Measurements from ENCODE around the gene USP32. TPM values are rescaled to one million over a fixed set of nuclear protein-coding genes. Genes with fewer than 3 reads are reported as not detected.

The USP32 gene
- total RNA-seq, 1 donor from 2014 or later = 59.6 TPM

GRCh38 chr17:60371416-60371815 is 20.5 kb downstream of the USP32 start:
- peaks cover 5% of the 10 kb centered on the region for H3K4me1 Mint-ChIP-seq (ENCODE audit: low read depth, unreplicated experiment)
- H3K4me3 Mint-ChIP-seq (ENCODE audit: unreplicated experiment) = no peak overlapping the region
- H3K36me3 Mint-ChIP-seq (ENCODE audit: unreplicated experiment) = no peaks in the 10 kb centered on the region
- no peak for DNase-seq
- H3K9me3 Mint-ChIP-seq (ENCODE audit: unreplicated experiment) = no peaks in the 10 kb centered on the region
- no peak for TF ChIP-seq CTCF (IDR thresholded peaks at IDR 0.05; ENCODE audit: partially characterized antibody, unreplicated experiment)
- H3K27me3 Mint-ChIP-seq (ENCODE audit: unreplicated experiment) = no peaks in the 10 kb centered on the region
- H3K27ac Mint-ChIP-seq (ENCODE audit: unreplicated experiment) = no peak overlapping the region

GRCh38 chr17:60369727-60370126 is 22.2 kb downstream of the USP32 start:
- no peaks in the 10 kb centered on the region for H3K9me3 Mint-ChIP-seq (ENCODE audit: unreplicated experiment)
- no peak overlapping the region for H3K27ac Mint-ChIP-seq (ENCODE audit: unreplicated experiment)
- no peak for TF ChIP-seq CTCF (IDR thresholded peaks at IDR 0.05; ENCODE audit: partially characterized antibody, unreplicated experiment)
- DNase-seq = no peak
- H3K36me3 Mint-ChIP-seq (ENCODE audit: unreplicated experiment) = no peaks in the 10 kb centered on the region
- H3K4me3 Mint-ChIP-seq (ENCODE audit: unreplicated experiment) = no peak overlapping the region
- H3K27me3 Mint-ChIP-seq (ENCODE audit: unreplicated experiment) = no peaks in the 10 kb centered on the region
- H3K4me1 Mint-ChIP-seq (ENCODE audit: low read depth, unreplicated experiment) = peaks cover 5% of the 10 kb centered on the region

GRCh38 chr17:60363700-60364405 is 28.1 kb downstream of the USP32 start:
- no peaks in the 10 kb centered on the region for H3K36me3 Mint-ChIP-seq (ENCODE audit: unreplicated experiment)
- TF ChIP-seq CTCF (IDR thresholded peaks at IDR 0.05; ENCODE audit: partially characterized antibody, unreplicated experiment) = no peak
- H3K27ac Mint-ChIP-seq (ENCODE audit: unreplicated experiment) = no peak overlapping the region
- H3K4me3 Mint-ChIP-seq (ENCODE audit: unreplicated experiment) = no peak overlapping the region
- peaks cover 3% of the 10 kb centered on the region for H3K9me3 Mint-ChIP-seq (ENCODE audit: unreplicated experiment)
- DNase-seq = no peak
- H3K4me1 Mint-ChIP-seq (ENCODE audit: low read depth, unreplicated experiment) = peaks cover 18% of the 10 kb centered on the region
- H3K27me3 Mint-ChIP-seq (ENCODE audit: unreplicated experiment) = peaks cover 2% of the 10 kb centered on the region

GRCh38 chr17:60362329-60362728 is 29.6 kb downstream of the USP32 start:
- TF ChIP-seq CTCF (IDR thresholded peaks at IDR 0.05; ENCODE audit: partially characterized antibody, unreplicated experiment) = no peak
- Mint-ChIP-seq H3K27ac (ENCODE audit: unreplicated experiment) (peak overlapping the region; percentile 81), H3K27me3 (ENCODE audit: unreplicated experiment) (peaks cover 2% of the 10 kb centered on the region), H3K4me3 (ENCODE audit: unreplicated experiment) (no peak overlapping the region), H3K36me3 (ENCODE audit: unreplicated experiment) (no peaks in the 10 kb centered on the region), H3K4me1 (ENCODE audit: low read depth, unreplicated experiment) (peaks cover 16% of the 10 kb centered on the region), H3K9me3 (ENCODE audit: unreplicated experiment) (peaks cover 3% of the 10 kb centered on the region)
- DNase-seq = no peak

- DNase-seq = peak; percentile 22
Measured at GRCh38 chr17:60361889-60362288, 30.0 kb downstream of the USP32 start.

More at GRCh38 chr17:60361889-60362288, 30.0 kb downstream of the USP32 start:
- Mint-ChIP-seq H3K4me3 (ENCODE audit: unreplicated experiment) (no peak overlapping the region), H3K27me3 (ENCODE audit: unreplicated experiment) (peaks cover 2% of the 10 kb centered on the region), H3K27ac (ENCODE audit: unreplicated experiment) (peak overlapping the region; percentile 81), H3K4me1 (ENCODE audit: low read depth, unreplicated experiment) (peaks cover 16% of the 10 kb centered on the region), H3K36me3 (ENCODE audit: unreplicated experiment) (no peaks in the 10 kb centered on the region), H3K9me3 (ENCODE audit: unreplicated experiment) (peaks cover 3% of the 10 kb centered on the region)
- TF ChIP-seq CTCF (IDR thresholded peaks at IDR 0.05; ENCODE audit: partially characterized antibody, unreplicated experiment) = no peak
